ENCODE measurements around the gene LPGAT1. TPM values are rescaled to one million over a fixed set of nuclear protein-coding genes. Genes with fewer than 3 reads are reported as not detected.

LPGAT1 gene, protein sequence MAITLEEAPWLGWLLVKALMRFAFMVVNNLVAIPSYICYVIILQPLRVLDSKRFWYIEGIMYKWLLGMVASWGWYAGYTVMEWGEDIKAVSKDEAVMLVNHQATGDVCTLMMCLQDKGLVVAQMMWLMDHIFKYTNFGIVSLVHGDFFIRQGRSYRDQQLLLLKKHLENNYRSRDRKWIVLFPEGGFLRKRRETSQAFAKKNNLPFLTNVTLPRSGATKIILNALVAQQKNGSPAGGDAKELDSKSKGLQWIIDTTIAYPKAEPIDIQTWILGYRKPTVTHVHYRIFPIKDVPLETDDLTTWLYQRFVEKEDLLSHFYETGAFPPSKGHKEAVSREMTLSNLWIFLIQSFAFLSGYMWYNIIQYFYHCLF
- total RNA-seq, result 41.5 and 54.0 TPM in 2 replicates

DNA sequence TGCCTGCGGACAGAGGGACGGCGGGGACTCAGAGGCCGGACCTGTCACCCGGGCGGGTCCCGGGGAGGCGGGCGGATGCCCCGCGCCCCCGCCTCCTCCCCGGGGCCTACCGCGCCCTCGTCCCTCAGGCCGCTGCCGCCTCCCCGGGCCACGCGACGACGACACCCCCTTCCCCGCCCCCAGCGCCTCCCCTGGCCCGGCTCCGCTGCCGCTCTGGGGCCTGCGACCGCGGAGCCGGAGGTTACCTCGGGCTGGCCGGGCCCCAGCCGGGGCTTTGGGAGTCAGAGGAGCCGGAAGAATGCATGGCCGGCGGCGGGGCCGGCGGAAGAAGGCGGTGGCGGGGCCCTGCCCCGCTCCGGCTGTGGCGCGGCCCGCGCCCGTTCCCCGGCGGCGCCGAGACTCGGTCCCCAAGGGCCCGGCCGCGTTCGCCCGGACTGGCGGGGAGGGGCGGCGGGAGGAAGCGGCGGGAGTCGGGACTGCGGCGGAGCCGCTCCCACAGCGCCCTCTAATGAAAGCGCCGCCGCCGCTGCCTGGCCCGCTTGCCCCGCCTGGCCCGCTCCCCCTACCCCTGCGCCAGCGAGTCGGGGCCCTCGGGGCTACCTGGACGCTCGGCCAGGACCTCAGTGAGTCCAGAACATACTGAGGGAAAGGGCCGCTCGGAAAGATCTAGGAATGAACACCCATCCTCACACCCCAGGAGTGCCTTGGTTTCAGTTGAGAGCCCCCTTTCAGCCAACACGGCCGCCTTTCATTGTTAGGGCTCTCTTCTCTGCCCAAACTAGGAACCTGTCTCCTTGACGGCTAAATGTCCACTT is at the start of gene LPGAT1:
TSS of gene LPGAT1 (minus strand) at position 436 of the 815 bp plus-strand sequence. CDS start 1,467 bp downstream, outside the sequence.

Other genes with a start within 250 kb of the LPGAT1 start
- gene NEK2, start 155.1 kb downstream of the LPGAT1 start, total RNA-seq, result 2.5 and 8.5 TPM in 2 replicates
- gene INTS7, start 204.8 kb upstream of the LPGAT1 start, total RNA-seq, result 15.3 and 19.4 TPM in 2 replicates
- gene DTL, start 205.0 kb upstream of the LPGAT1 start, total RNA-seq, result 2.0 and 6.3 TPM in 2 replicates